Testis (tissue), 2 donors: ENCODE measurements around the gene GOLT1A.

Experiments
- POLR2A ChIP-seq: fragments of 450-650 bp; IDR thresholded peaks from one replicate; pipeline ENCODE4 v1.6.1; 2017; ENCODE audit warnings: antibody characterized with exemption, mild to moderate bottlenecking, moderate library complexity
- TF ChIP-seq, protein P1 (sequence below), 3 experiments: fragments of 450-650 bp in 2 of 3; fragments of 200-600 bp in 1 of 3; sonication (generic) in 1 of 3; IDR thresholded peaks; one replicate each; pipeline ENCODE4 v1.5.1; 2016 to 2019; ENCODE audit warnings: antibody characterized with exemption in 3 of 3, mild to moderate bottlenecking in 2 of 3, moderate library complexity in 1 of 3

DNA sequence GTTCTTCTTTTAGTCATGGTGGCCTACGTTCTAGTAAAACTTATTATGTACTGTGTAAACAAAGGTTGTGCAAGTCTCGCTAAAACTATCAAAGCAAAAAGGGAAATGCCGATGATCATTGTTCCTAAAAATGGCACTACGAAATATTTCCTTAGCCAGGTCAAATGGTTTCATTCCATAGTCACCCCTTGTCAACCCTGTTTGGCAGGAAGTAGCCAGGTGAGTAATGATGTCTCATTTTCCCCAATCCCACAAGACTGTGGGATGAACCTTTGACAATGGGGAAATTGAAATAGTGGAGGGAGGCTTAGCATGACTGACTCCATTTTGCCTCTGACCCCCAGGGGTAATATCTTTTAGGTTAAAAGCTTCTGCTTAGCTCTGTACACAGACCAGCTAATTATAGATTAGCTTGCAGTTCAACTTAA, 42.0 kb downstream of the GOLT1A start:
- TF ChIP-seq, protein P1, sequence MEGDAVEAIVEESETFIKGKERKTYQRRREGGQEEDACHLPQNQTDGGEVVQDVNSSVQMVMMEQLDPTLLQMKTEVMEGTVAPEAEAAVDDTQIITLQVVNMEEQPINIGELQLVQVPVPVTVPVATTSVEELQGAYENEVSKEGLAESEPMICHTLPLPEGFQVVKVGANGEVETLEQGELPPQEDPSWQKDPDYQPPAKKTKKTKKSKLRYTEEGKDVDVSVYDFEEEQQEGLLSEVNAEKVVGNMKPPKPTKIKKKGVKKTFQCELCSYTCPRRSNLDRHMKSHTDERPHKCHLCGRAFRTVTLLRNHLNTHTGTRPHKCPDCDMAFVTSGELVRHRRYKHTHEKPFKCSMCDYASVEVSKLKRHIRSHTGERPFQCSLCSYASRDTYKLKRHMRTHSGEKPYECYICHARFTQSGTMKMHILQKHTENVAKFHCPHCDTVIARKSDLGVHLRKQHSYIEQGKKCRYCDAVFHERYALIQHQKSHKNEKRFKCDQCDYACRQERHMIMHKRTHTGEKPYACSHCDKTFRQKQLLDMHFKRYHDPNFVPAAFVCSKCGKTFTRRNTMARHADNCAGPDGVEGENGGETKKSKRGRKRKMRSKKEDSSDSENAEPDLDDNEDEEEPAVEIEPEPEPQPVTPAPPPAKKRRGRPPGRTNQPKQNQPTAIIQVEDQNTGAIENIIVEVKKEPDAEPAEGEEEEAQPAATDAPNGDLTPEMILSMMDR (IDR thresholded peaks at IDR 0.05) = no peak
- TF ChIP-seq POLR2A = no peak
